ENCODE measurements around the gene CNNM2.
"Not testable (repeated sequence)": the region's sequence is repeated elsewhere in the genome, so short reads cannot be mapped to it uniquely, and the experiment has no call there.

CNNM2 gene

GRCh38 chr10:103111031-103111917 lies 193.2 kb downstream of the CNNM2 start:
- DNase-seq, result no peak

GRCh38 chr10:103111918-103112877 lies 194.1 kb downstream of the CNNM2 start:
- DNase-seq, result no peak

- no peak for DNase-seq
Observed at GRCh38 chr10:103114876-103115275, 196.8 kb downstream of the CNNM2 start.

DNA sequence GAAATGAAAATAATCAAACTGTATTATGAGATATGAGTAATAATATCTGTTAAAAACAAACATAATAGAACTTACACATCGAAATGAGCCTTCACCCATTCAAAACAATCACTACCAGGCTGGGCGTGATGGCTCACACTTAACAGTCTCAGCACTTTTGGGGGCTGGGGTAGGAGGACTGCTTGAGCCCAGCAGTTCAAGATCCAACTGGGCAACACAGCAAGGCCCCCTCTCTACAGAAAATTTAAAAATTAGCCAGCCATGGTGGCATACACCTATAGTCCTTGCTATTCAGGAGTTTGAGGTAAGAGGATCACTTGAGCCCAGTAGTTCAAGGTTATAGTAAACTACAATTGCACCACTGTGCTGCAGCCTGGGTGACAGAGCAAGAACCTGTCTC lies 199.2 kb downstream of the CNNM2 start:
- DNase-seq, result no peak

DNA sequence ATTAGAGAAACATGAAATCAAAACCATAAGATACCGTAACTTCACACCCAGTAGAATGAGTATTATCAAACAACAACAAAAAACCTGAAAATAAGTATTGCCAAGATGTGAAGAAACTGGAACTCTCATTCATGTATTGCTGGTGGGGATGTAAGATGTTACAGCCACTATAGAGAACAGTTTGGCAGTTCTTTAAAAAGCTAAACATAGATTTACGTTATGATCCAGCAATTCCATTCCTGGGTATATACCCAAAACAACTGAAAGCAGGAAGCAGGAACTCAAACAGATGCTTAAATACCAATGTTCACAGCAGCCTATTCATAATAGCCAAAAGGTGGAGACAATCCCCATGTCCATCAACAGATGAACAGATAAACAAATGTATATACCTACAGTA lies 202.5 kb downstream of the CNNM2 start:
- no peak for DNase-seq

- no peak for DNase-seq
Observed at GRCh38 chr10:103120977-103121735, 203.1 kb downstream of the CNNM2 start.

DNA sequence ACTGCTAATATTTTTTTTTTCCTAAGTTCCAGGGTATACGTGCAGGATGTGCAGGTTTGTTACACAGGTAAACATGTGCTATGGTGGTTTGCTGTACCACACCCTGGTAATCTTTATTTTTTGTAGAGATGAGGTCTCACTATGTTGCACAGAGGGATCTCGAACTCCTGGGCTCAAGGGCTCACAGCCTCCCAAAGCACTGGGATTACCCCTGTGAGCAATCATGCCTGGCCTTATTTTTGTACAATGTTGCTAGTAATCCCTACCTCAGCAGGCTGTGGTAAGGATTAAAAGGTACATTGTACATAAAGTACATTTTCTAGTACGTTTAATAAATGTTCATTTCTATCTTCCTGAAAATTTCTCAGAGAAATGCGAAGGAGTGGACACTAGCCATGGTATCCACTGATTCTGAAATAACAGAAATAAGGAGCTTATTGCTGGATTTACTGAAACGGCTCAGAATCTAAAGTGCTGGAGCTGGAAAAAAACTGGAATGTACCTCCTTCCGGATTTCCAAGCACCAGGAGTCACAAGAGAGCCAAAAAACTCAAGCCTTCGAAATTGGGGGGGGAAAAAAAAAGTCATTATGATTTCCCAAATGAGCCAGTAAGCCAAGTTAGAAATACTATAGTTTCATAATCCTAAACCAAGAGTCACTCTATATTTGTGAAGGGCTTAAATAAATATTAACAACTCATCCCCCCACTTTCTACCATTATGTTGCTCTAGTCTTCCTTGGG lies 205.4 kb downstream of the CNNM2 start:
- no peak for DNase-seq

- no peak for DNase-seq
Observed at GRCh38 chr10:103124420-103125096, 206.5 kb downstream of the CNNM2 start.

GRCh38 chr10:103125323-103126267 lies 207.5 kb downstream of the CNNM2 start:
- DNase-seq, result no peak

- DNase-seq, result no peak
Observed at GRCh38 chr10:103127241-103127640, 209.1 kb downstream of the CNNM2 start.

DNA sequence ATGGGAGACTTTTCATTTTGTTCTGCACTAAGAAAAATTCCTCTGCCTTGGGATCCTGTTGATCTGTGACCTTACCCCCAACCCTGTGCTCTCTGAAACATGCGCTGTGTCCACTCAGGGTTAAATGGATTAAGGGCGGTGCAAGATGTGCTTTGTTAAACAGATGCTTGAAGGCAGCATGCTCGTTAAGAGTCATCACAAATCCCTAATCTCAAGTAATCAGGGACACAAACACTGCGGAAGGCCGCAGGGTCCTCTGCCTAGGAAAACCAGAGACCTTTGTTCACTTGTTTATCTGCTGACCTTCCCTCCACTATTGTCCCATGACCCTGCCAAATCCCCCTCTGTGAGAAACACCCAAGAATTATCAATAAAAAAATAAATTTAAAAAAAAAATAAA lies 212.1 kb downstream of the CNNM2 start:
- DNase-seq, result not testable (repeated sequence)

DNA sequence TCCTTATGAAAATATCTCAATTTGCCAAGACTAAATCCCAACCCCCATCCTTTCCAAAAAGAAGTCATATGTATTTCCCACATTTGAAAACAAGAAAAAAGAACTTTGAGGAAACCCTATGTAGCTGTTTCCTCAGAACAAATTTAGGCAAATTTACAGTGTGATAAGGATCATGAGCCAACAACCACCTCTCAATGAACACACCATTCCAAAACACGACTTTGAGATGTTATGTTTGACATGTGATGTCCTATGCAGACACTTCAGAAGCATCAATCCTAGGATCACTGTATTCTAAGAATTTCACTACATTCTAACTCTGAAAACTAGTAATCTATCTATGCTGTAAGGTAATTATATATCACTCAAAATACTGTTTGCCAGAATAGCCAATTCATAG lies 212.8 kb downstream of the CNNM2 start:
- no peak for DNase-seq

GRCh38 chr10:103135168-103135567 lies 217.1 kb downstream of the CNNM2 start:
- DNase-seq, result not testable (repeated sequence)

DNA sequence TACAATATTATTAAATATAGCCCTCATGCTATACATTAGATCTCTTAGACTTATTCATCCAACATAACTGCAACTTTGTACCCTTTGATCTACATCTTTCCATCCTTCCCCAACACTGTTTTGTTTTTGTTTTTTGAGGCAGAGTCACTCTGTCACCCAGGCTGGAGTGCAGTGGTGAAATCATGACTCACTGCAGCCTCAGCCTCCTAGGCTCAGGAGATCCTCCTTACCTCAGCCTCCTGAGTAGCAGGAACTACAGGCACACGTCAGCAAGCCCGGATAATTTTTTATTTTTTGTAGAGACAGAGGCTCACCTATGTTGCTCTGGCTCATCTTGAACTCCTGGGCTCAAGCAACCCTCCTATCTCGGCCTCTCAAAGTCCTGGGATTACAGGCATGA lies 221.7 kb downstream of the CNNM2 start:
- no peak for DNase-seq
